HG03521 (cell line): Measurements from ENCODE around the gene TLK1.
"Not testable (repeated sequence)": the region's sequence is repeated elsewhere in the genome, so short reads cannot be mapped to it uniquely, and the experiment has no call there.

Experiments used
- ATAC-seq: cut with Tn5 transposase; IDR thresholded peaks from one replicate; pipeline ENCODE4 v1.9.1; 2021; ENCODE audit warnings: mild to moderate bottlenecking, moderate library complexity; ENCODE audit not compliant: unreplicated experiment

The TLK1 gene

DNA sequence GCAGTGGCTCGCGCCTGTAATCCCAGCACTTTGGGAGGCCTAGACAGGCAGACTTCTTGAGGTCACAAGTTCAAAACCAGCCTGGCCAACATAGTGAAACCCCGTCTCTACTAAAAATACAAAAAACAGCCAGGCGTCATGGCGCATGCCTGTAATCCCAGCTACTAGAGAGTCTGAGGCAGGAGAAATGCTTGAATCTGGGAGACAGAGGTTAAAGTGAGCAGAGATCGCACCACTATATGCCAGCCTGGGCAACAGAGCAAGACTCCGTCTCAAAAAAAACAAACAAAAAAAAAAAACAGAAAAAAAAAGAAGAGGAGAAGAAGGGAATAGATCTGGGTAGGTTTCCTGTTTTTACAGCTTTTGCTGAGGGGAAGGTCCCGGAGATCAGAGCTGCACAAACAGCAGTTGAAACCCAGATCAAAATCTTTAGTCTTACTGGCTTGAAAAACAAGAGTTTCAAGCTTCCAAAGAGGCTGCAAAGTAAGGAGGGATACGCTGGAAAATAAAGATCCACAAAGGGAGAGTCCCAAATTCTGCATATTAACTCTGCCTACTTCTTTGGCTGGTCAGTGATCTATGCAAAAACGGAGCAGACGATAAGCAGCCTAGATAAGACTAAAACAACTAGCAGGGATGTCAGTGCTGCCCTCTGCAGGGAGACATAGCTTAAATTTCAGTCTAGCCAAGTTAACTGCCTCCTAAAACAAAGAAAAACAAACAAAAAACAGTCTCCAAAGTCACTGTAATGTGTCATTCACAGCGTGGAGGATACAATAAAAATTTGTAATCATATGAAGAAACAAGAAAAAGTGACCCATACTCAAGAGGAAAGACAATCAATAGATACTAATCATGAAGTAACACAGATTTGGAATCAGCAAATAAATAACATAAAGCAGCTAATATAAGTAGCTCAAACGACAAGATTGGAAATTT, 74.1 kb downstream of the TLK1 start:
- ATAC-seq: no peak

DNA sequence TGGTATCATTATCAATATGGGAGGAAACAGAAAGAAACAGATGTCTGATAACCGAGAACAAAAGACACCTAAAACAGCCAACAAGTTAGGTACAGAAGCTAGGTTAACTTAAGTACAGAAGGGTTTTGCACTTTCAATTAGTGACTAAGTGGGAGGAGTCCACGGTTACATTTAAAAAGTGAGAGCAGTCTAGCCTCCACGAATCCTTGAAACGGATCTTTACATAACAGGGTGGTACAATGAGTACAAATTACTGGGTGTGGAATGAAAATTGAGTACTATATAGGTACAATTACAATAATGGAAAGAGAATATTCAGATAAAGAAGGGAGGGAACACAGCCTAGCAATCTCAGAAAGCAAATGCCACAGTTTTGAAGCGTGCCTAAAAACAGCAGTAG, 76.6 kb downstream of the TLK1 start:
- ATAC-seq: no peak

DNA sequence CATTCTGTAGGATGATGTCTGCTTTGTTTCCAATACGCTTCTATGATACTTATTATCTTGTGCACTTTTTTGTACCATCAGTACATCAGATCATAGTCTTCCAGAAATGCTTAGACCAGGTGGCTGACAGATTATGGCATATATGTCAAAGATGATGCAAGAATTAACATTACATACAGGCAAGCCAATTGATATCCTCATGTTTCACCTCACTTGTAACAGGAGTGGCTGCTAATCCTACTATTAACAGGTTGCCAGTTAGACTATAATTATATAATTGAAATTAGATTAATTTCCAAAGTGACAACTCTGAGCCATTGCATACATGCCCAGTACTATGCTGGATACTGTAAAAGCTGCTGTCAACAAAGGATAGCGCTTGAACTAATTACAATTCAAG, 77.2 kb downstream of the TLK1 start:
- no peak for ATAC-seq

DNA sequence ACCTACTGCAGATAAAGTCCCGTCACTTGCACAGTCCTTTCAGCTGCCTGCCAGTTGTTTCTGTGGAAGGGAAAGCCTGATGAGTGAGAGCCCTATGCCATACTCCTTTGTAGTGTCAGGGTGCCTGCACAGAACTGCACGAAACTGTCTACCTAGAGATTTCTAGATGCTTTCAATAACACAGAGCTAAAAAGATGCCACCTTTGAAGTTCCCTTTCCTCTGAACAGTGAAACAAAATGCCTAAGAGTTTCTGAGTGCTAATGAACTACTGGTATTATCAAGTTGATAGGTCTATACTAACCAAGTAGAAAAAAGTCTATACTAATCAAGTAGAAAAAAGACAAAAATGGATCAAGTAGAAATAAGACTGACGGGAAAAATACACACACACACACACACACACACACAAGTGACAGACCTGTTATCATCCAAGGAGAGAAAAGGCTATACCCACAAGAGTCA, 79.0 kb downstream of the TLK1 start:
- ATAC-seq: no peak

DNA sequence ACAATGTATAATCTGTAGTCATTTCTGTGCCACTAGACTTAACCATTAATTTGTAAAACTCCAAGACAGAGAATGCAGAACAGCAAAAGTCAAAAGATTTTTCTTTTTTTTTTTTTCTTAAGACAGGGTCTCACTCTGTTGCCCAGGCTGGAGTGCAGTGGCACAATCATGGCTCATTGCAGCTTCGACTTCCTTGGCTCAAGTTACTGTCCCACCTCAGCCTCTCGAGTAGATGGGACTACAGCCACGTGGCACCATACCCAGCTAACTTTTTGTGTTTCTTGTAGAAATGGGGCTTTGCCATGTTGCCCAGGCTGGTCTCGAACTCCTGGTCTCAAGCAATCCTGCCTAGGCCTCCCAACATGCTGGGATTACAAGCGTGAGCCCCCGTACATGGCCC, 80.1 kb downstream of the TLK1 start:
- no peak for ATAC-seq

DNA sequence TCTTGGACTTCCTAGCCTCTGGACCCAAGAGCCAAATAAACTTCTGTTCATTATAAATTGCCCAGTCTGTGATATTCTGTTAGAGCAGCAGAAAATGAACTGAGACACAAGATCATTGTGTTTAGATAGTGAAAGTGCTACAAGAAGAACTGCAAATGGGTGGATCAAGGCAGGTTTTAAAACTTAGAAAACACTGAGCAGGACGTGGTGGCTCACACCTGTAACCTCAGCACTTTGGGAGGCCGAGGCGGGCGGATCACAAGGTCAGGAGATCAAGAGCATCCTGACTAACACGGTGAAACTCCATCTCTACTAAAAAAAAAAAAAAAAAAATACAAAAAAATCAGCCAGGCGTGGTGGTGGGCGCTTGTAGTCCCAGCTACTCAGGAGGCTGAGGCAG, 84.3 kb downstream of the TLK1 start:
- ATAC-seq: not testable (repeated sequence)

DNA sequence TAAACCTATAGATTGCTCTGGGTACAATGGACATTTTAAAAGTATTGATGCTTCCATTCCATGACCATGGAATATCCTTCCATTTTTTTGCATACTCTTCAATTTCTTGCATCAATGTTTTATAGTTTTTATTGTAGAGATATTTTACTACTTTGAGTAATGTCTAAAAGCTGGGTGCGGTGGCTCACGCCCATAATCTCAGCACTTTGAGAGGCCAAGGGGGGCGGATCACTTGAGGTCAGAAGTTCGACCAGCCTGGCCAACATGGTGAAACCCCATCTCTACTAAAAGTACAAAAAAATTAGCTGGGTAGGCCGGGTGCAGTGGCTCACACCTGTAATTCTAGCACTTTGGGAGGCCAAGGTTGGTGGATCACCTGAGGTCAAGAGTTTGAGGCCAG, 88.5 kb downstream of the TLK1 start:
- no peak for ATAC-seq

DNA sequence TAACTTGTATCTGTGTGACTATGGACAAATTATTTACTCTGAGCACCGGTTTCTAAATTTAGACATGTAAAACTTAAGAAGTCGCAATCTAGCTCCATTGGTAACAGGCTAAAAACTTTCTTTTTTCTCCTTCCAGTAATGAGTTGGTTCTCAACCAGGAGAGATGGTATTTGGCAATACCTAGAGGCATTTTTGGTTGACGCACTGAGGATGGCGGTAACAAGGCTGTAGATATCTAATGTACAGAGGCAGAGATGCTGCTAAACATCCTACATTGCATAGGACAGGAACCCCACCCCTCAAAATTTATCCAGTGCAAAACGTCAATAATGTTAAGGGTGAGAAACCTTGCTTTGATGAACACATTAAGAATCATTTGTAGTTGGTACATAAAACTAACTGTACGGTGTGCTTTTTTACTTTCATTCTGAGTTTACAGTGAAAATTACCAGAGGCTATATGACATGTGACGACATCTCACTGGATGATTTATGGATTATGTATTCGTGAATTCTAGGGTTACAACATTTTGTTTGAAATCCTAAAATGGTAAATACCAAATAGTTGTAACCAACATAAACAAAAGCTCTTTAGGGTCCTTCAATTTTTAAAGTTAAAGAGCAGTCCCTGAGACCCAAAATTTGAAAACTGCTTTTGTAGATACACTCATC, 91.3 kb downstream of the TLK1 start:
- ATAC-seq: no peak

DNA sequence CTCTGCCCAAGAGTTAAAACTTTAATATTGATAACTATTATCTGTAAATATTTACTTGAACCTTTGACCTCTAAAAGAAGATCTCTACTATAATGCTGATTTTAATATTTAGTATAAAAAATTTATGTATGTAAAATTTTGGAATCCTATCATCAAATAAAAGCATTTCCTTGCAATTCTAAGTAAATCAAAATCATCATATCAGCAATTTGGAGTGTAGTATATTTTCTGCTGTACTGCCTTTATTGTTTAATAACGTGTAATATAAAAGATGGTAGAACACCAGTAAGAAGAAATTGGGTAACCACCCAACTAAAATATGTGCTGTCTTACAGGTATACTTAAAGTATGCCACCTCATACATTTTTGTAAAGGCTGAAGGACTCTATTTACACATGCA, 94.6 kb downstream of the TLK1 start:
- no peak for ATAC-seq

DNA sequence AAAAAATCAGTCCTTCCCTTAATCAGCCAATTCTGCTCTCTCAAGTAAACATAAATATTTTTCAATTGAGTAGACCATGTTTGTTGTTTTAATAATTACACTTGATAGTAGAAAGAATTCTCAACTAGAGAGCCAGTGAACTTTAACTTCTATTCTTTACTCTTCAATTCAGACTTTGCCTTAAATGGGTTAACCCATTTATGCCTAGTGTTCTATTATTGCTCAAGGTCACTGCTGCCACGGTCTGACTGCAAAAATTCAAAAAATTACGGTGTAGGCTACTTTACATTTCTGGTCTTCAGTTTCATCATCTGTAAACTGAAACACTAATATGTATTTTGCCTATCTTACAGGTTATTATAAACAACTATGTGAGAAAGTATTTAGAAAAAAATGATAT, 103.1 kb downstream of the TLK1 start:
- ATAC-seq: no peak

DNA sequence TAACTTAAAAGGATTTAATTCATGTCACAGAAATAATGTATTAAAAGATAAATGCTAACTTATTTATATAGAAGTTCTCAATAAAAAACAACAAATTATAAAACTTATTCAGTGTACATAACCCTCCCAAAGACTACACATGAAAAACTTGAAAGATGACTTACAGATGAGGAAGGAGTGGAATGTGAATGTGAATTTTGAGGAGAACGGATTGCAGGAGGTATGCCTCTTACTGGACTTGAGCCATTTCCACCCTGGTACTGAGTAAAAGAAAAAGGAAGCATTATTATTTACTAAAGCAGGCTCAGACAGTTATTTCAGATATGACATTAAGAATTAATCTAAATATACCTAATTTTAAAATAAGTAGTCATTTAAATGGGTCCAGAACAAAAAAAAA, 104.4 kb downstream of the TLK1 start:
- no peak for ATAC-seq

DNA sequence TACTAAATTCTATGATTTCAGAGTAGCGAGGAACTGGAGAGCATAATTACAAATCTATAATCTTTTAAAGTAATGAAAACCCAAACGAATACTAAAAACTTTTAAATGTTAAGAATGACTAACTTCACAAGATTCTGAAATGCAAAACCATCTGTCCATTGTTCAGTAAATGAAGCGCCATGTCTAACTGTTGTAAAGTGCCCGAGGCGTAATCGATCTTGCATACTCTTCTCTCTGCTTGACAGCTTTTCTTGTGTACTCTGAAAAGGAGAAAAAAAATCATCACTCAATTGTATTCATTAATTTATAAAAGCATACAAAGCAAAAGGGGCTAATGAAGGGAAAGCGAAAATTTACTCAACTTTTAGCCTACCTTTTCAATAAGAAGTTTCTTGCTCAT, 111.0 kb downstream of the TLK1 start:
- ATAC-seq: no peak

DNA sequence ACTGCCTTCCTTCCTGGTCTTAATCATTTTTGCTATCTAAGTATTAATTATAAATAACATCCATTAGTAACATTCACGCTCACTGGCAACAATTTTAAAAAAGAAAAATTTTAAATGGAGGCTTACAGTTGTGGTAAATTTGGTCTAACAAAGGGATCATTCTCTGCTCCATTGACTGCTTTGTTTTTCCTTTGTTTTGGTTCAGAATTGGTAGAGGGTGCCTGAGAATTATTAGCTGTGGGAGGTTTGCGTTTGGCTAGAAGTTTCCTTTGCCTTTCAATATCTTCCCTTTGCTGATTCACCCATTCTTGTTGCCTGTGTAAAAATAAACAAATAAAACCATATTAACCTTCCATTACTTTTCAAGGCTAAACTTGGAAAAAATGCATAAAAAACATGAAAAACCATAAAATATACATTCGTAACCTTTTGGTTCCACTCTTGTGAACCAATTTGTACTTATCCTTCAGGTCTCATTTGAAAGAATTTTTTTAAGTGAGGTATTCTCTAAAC, 114.6 kb downstream of the TLK1 start:
- ATAC-seq: no peak

DNA sequence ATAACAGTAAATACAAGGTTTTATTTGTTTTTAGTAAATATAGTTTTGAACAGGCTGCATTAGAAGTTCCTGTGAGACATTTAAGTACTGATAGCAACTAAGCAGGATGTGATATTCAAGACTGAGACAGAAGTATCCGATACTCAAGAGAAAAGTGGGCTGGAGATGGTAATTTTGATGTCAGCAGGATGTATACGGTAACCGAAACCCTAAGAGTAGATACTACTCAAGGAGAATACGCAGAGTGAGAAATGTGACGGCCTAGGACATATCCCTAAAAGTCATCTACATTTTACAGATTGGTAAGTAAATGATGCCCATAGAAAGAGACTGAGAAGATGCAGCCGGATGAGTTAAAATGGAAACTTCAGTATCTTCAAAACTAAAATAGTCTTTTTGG, 116.3 kb downstream of the TLK1 start:
- ATAC-seq: no peak

DNA sequence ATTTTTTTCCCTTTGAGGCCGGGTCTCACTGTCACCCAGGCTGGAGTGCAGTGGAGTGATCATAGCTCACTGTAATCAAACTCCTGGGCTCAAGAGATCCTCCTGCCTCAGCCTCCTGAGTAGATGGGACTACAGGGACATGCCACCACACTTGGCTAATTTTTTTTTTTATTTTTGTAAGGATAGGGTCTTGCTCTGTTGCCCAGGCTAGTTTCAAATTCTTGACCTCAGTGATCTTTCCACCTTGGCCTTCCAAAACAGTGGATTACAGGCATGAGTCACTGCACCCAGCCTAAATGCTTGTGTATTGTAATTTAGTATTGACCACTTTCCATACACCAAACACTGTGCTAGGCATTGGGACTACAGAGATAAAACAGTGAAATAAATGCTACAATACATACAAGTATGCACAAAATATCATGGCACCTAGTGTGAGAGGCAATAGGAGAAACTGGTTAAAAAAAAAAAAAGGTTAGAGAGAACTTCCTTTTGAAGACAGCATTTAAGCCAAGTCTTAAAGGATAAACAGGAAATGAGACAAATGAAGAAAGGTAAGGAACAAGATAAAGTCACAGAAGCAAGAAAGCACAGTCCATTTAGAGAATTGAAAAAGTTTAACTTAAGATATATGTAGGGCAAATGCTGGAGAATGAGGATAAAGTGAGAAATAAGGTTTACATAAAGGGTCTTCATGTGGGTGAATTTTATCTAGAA, 118.3 kb downstream of the TLK1 start:
- ATAC-seq: no peak

DNA sequence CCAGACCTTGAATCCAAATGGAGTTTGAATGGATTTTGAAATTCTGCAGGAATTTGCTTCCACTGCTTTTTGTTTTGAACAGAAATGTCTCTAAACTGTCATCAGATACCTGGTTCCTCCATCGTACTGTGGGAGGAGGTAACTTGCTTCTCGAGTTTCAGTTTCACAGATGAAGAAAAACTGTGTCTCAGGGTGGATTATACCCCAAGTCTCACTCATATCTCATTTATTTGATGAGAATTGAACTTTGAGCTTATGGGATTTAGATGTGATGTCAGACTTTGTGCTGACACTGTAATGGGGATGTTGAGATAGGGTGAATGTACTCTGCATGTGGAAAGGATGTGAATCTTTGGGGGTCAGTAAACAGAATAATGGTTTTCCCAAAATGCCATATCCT, 124.2 kb downstream of the TLK1 start:
- ATAC-seq: no peak

DNA sequence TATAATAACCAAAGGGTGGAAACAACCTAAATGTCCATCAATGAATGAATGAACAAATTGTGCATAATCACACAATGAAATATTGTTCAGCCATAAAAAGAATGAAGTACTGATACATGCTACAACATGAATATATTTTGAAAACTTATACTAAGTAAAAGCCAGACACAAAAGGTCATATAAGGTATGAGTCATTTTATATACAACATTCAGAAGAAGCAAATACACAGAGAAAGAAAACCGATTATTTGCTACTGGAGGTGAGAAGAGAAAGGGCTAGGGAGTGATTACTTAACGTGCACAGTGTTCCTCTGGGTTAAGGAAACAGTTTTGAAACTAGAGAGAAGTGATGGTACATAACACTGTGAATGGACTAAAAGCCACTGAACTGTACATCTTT, 126.4 kb downstream of the TLK1 start:
- ATAC-seq: no peak

DNA sequence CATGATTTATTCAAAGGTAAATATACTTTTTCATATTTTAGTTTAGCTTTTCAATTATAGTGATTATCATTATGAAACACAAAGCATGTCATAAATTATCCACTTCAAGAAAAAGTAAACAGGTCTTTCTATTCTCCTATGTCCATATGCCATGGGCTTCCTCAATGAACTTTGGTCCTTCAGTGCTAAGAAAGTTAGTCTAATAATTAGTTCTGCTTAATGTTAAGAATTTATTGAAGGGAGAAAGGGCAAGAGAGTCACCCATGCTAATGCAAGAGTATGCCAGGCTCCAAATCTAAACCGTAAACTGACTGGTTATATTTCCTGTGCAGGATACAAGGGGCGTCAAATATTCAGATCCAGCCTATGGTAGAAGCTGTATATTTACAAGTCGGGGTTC, 135.5 kb downstream of the TLK1 start:
- ATAC-seq: no peak

DNA sequence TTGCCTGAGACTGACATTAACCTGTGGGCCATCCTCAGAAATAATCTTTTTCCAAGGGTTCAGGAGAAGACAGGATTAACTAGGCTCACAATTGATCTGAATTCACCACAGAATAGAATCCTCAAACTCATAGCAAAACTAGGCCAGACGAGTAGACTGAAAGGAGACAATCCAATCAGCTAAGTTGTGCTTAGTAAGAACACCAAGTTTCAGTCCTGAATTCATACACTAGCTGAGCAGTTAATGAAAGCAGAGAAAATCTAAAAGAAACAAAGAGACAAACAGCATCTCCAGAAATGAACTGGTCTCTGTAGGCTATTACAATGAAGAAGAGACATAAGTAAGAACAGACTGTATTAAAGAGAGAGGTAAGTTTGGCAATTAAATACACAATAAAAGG, 142.2 kb downstream of the TLK1 start:
- peak; percentile 66 for ATAC-seq

DNA sequence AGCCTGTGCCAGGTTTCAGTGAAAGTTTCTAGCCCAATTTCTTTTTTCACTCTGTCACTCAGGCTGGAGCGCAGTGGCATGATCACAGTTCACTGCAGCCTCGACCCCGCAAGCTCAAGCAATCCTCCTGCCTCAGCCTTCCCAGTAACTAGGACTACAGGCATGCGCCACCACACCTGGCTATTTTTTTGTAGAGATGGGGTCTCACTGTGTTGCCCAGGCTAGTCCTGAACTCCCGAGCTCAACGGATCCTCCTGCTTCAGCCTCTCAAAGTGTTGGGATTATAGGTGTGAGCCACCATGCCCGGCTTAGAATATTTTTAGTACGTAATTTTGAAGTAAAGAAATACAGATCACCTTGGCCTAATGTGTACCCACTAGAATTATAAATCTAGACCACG, 144.6 kb downstream of the TLK1 start:
- ATAC-seq: no peak

DNA sequence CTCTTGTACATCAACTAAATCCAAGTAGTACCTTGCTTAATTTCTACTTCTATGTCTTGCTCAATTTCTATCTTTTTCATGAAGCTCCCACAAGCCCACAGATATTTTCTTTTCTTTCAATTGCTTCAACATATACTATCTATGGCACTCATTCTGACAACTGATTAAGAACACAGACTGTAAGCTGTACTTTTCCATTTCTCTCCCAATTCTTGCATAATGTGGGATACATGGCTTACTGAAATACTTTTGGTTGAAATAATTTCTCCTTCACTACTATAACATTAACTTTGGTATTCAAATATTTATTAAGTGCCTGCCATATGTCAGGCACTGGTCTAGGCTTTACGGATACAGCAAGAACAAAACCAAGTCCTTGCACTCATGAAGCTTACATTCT, 146.8 kb downstream of the TLK1 start:
- ATAC-seq: no peak
